ENCODE data around the gene DHX36.

DHX36 gene

GRCh38 chr3:154227531-154227930 is 96.8 kb downstream of the DHX36 start:
- no peak for TF ChIP-seq CTCF (IDR thresholded peaks at IDR 0.05; ENCODE audit: low read depth, low read length)
- no peak for DNase-seq (ENCODE audit: extremely low read depth, low read depth)

GRCh38 chr3:154225536-154225935 is 98.8 kb downstream of the DHX36 start:
- no peak for TF ChIP-seq CTCF (IDR thresholded peaks at IDR 0.05; ENCODE audit: low read depth, low read length)
- DNase-seq (ENCODE audit: extremely low read depth, low read depth), result no peak

- no peak for DNase-seq (ENCODE audit: extremely low read depth, low read depth)
- no peak for TF ChIP-seq CTCF (IDR thresholded peaks at IDR 0.05; ENCODE audit: low read depth, low read length)
Observed at GRCh38 chr3:154224866-154225265, 99.4 kb downstream of the DHX36 start.

- TF ChIP-seq CTCF (IDR thresholded peaks at IDR 0.05; ENCODE audit: low read depth, low read length), result no peak
- DNase-seq (ENCODE audit: extremely low read depth, low read depth), result no peak
Observed at GRCh38 chr3:154224366-154224765, 99.9 kb downstream of the DHX36 start.

GRCh38 chr3:154223519-154223918 is 100.8 kb downstream of the DHX36 start:
- no peak for DNase-seq (ENCODE audit: extremely low read depth, low read depth)
- no peak for TF ChIP-seq CTCF (IDR thresholded peaks at IDR 0.05; ENCODE audit: low read depth, low read length)

Data from AG09319 (cell line).